C4-2B (cell line): Measurements from ENCODE around the gene SCRG1.

Source experiments
- H3K27ac ChIP-seq: fragments of 450-650 bp; 2 replicates; pipeline ENCODE4 v1.5.1; 2017
- CTCF ChIP-seq: fragments of 450-650 bp; conservative IDR thresholded peaks from 2 replicates; pipeline ENCODE4 v1.5.1; 2017; ENCODE audit warnings: mild to moderate bottlenecking
- ZFX ChIP-seq: fragments of 450-650 bp; IDR thresholded peaks from 2 replicates; pipeline ENCODE4 v1.6.1; 2017

SCRG1 gene

GRCh38 chr4:173436149-173436579, 37.2 kb upstream of the SCRG1 start:
- H3K27ac ChIP-seq = no peak overlapping the region
- TF ChIP-seq CTCF (no peak), ZFX (no peak)

- H3K27ac ChIP-seq = no peak overlapping the region
- no peak for TF ChIP-seq CTCF
- no peak for TF ChIP-seq ZFX
Measured at GRCh38 chr4:173434231-173434630, 35.3 kb upstream of the SCRG1 start.

GRCh38 chr4:173433447-173433846, 34.5 kb upstream of the SCRG1 start:
- H3K27ac ChIP-seq = no peak overlapping the region
- no peak for TF ChIP-seq CTCF
- TF ChIP-seq ZFX = no peak

- no peak overlapping the region for H3K27ac ChIP-seq
- TF ChIP-seq CTCF = no peak
- TF ChIP-seq ZFX = no peak
Measured at GRCh38 chr4:173432430-173432829, 33.5 kb upstream of the SCRG1 start.

GRCh38 chr4:173426064-173426463, 27.1 kb upstream of the SCRG1 start:
- H3K27ac ChIP-seq = no peak overlapping the region

GRCh38 chr4:173424899-173425805, 26.2 kb upstream of the SCRG1 start:
- H3K27ac ChIP-seq = no peak overlapping the region

More at GRCh38 chr4:173426064-173426463, 27.1 kb upstream of the SCRG1 start:
- TF ChIP-seq ZFX (no peak), CTCF (no peak)

More at GRCh38 chr4:173424899-173425805, 26.2 kb upstream of the SCRG1 start:
- TF ChIP-seq CTCF (no peak), ZFX (no peak)
